ENCODE results near the gene RFX8.
"Not testable (repeated sequence)": the region's sequence is repeated elsewhere in the genome, so short reads cannot be mapped to it uniquely, and the experiment has no call there.

Gene RFX8

GRCh38 chr2:101355401-101356054 is 119.4 kb downstream of the RFX8 start:
- in situ Hi-C loops (cut with HindIII; ENCODE audit: low sequenced_read_pairs): no loop called here

GRCh38 chr2:101354420-101355311 is 120.2 kb downstream of the RFX8 start:
- in situ Hi-C loops (cut with HindIII; ENCODE audit: low sequenced_read_pairs): no loop called here

DNA sequence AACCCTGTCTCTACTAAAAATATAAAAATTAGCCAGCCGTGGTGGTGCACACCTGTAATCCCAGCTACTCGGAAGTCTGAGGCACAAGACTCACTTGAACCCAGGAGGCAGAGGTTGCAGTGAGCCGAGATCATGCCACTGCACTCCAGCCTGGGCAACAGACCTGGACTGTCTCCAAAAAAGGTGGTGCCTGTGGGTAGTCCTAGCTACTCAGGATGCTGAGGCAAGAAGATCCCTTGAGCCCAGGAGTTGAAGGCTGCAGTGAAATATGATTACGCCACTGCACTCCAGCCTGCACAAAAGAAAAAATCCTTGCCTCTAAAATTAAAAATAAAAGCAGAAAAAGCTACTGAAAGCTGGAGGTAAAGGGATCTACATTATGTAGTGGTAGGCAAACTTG is 122.3 kb downstream of the RFX8 start:
- in situ Hi-C loops (cut with HindIII; ENCODE audit: low sequenced_read_pairs): not testable (repeated sequence)

DNA sequence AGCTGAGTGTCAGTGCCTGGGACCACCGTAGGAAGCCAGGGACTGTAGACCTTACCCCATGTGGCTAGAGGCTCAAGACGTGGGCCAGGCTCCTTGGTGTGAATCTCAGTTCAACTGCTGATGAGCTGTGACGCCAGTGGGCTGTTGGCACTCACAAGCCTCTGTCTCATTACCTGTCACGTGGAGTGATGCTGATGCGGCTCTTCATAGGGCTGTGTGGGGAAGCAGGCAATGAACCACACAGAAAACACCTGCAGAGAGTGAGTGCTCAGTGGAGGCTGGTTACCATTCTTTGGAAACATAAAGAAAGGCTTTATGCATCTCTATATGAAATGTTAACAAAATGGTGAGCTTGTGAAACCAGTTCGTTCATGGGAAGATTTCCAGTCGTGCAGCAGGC is 123.7 kb downstream of the RFX8 start:
- in situ Hi-C loops (cut with HindIII; ENCODE audit: low sequenced_read_pairs): no loop called here

- in situ Hi-C loops (cut with HindIII; ENCODE audit: low sequenced_read_pairs): no loop called here
These were observed 124.8 kb downstream of the RFX8 start for GRCh38 chr2:101349893-101350662.

DNA sequence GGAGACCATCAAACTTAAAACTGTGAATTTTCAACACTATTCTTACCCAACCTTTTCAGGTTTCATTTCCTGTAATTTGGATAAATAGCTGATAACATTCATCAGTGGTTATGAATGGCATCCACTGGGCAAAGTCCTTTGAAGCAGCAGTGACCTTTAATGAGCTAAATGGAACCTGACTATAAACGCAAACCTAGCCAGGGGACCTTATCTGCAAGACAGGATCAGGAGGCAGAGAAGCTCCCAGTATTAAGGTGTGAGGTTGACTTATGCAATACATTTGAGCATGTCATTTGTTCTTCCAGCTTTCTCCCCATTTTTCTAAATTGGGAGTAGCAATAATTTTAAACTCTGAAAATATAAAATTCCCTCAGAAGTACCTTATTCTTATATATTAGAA is 126.0 kb downstream of the RFX8 start:
- in situ Hi-C loops (cut with HindIII; ENCODE audit: low sequenced_read_pairs): no loop called here

Measured in DLD1 (cell line).